22Rv1 (cell line): ENCODE measurements around the gene ZNF79.

Experiments used
- CTCF ChIP-seq: fragments of 450-650 bp; IDR thresholded peaks from 2 replicates; pipeline ENCODE4 v1.5.1; 2017; ENCODE audit warnings: mild to moderate bottlenecking
- ZFX ChIP-seq: fragments of 450-650 bp; IDR thresholded peaks from 2 replicates; pipeline ENCODE4 v1.6.1; 2017; ENCODE audit warnings: antibody characterized with exemption, borderline replicate concordance

DNA sequence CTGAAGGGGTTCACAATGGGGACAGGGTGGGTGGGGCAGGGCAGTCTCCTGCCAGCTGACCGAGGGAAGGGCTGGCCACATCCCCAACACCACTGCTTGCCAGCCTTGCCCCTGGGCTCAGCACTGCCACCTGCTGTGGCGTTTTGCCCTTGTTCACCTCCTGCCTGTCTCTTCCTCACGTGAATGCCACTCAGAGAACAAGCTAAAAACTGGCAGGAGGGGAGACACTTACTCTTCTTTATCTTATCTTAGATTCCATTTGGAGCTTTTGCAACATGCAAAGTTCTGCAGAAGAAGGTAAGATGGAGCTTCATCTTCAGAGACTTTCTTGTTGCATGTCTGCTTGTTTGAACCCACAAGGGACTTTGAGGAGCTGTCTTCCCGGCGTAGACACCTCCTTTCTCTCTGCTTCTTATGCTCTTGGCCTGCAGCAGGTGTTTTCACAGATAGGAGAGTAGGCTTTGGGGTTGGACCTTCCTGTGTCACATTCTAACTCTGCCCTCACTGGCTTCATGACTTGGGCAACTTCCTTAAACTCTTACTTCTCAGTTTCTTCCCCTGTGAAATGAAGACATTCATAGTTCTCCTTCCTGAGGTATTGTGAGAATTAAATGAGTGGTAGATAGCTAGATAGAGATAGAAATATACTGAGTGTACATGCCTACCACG lies 31.3 kb downstream of the ZNF79 start:
- TF ChIP-seq CTCF (peak; percentile 66), ZFX (no peak)
